H1 (cell line): ENCODE data around the gene RETREG1. TPM values are rescaled to one million over a fixed set of nuclear protein-coding genes. Genes with fewer than 3 reads are reported as not detected.

Source experiments
- CTCF ChIA-PET: fragments of 300-600 bp; sonication (Branson Sonifier 250); formaldehyde crosslinking; loops from one replicate; lab custom pipeline; 2021; ENCODE audit not compliant: partially characterized antibody; lab: Charles Lee
- POLR2A ChIA-PET: fragments of 300-600 bp; sonication (Branson Sonifier 250); formaldehyde crosslinking; loops from one replicate; lab custom pipeline; 2021; ENCODE audit warnings: inconsistent platforms; ENCODE audit not compliant: partially characterized antibody; lab: Charles Lee
- DNase-seq, 2 experiments: peaks; one replicate each; pipeline versions ENCODE4 v3.0.0 to v3.0.0-alpha.2; 2010 to 2022; ENCODE audit warnings: low spot score in 2 of 2, low read depth in 1 of 2, mixed read lengths in 1 of 2
- FAIRE-seq: peaks from 2 replicates; lab custom pipeline; 2011; peaks lifted over from hg19 to GRCh38; lab: Jason Lieb, UNC
- H2AFZ ChIP-seq: 2 replicates; pipeline ENCODE4 v1.8.1; 2012; ENCODE audit warnings: low read length, inconsistent platforms
- H2AK5ac ChIP-seq: 2 replicates; pipeline ENCODE4 v1.6.1; 2013; ENCODE audit warnings: low read depth, low read length
- H2BK120ac ChIP-seq: replicated peaks from 2 replicates; pipeline ENCODE3; 2013; ENCODE audit warnings: low read depth, low read length, inconsistent platforms
- H2BK12ac ChIP-seq: 2 replicates; pipeline ENCODE4 v1.6.1; 2013; ENCODE audit warnings: low read depth, low read length
- H2BK15ac ChIP-seq: 2 replicates; pipeline ENCODE4 v1.6.1; 2013; ENCODE audit warnings: low read length
- H2BK20ac ChIP-seq: 2 replicates; pipeline ENCODE4 v1.6.1; 2013; ENCODE audit warnings: low read length
- H2BK5ac ChIP-seq: 2 replicates; pipeline ENCODE4 v1.6.1; 2013; ENCODE audit warnings: low read depth, low read length
- H3K14ac ChIP-seq: 2 replicates; pipeline ENCODE4 v1.6.1; 2013; ENCODE audit warnings: inconsistent platforms; ENCODE audit not compliant: insufficient read length
- H3K18ac ChIP-seq: 2 replicates; pipeline ENCODE4 v1.6.1; 2013; ENCODE audit warnings: low read length; ENCODE audit errors: extremely low read depth
- H3K23ac ChIP-seq: 2 replicates; pipeline ENCODE4 v1.6.1; 2013; ENCODE audit warnings: inconsistent platforms; ENCODE audit not compliant: insufficient read length
- H3K23me2 ChIP-seq: 2 replicates; pipeline ENCODE4 v1.6.1; 2013; ENCODE audit warnings: low read depth, low read length
- H3K27ac ChIP-seq: 2 replicates; pipeline ENCODE4 v1.6.1; 2011; ENCODE audit warnings: low read depth, low read length, inconsistent platforms
- H3K27me3 ChIP-seq, 4 experiments: replicated peaks in 1 of 4; 1 replicate in 1 of 4; 2 replicates in 3 of 4; pipeline versions ENCODE4 v1.6.1 to v1.8.1; 2011 to 2013; ENCODE audit warnings: low read length in 3 of 4, mild to moderate bottlenecking in 3 of 4, inconsistent platforms in 2 of 4, mixed read lengths in 2 of 4, moderate library complexity in 1 of 4; ENCODE audit not compliant: control insufficient read depth in 3 of 4, insufficient read depth in 3 of 4; ENCODE audit errors: extremely low read depth in 1 of 4
- H3K36me3 ChIP-seq, 4 experiments: 2 replicates each; pipeline versions ENCODE4 v1.6.1 to v1.8.1; 2011 to 2013; ENCODE audit warnings: mild to moderate bottlenecking in 4 of 4, low read length in 3 of 4, moderate library complexity in 2 of 4, control low read depth in 1 of 4, inconsistent platforms in 1 of 4; ENCODE audit not compliant: insufficient read depth in 4 of 4, control insufficient read depth in 2 of 4
- H3K4ac ChIP-seq: replicated peaks from 2 replicates; pipeline ENCODE3; 2013; ENCODE audit warnings: low read length, low read depth, mixed read lengths, inconsistent platforms; ENCODE audit not compliant: insufficient read length
- H3K4me1 ChIP-seq, 4 experiments: replicated peaks in 1 of 4; 1 replicate in 1 of 4; 2 replicates in 3 of 4; pipeline versions ENCODE4 v1.6.1 to v1.8.1; 2011 to 2013; ENCODE audit warnings: low read length in 3 of 4, inconsistent platforms in 2 of 4, mixed read lengths in 1 of 4; ENCODE audit not compliant: insufficient read depth in 4 of 4, control insufficient read depth in 3 of 4
- H3K4me2 ChIP-seq, 2 experiments: 2 replicates each; pipeline versions ENCODE4 v1.6.1 to v1.8.1; 2011 to 2013; ENCODE audit warnings: low read depth in 2 of 2, low read length in 2 of 2, control low read depth in 1 of 2, inconsistent platforms in 1 of 2, mild to moderate bottlenecking in 1 of 2; ENCODE audit not compliant: insufficient read depth in 1 of 2
- H3K4me3 ChIP-seq, 4 experiments: fragments of 200-600, 300-600 bp in 1 of 4; sonication (generic), shearing (Covaris generic), sonication (Bioruptor Twin) in 1 of 4; 2 replicates each; pipeline versions ENCODE4 v1.5.1 to v1.8.1; 2011 to 2016; ENCODE audit warnings: low read length in 4 of 4, low read depth in 3 of 4, control low read depth in 2 of 4, inconsistent platforms in 2 of 4, mild to moderate bottlenecking in 2 of 4, mixed read lengths in 1 of 4, moderate library complexity in 1 of 4; ENCODE audit not compliant: insufficient read depth in 2 of 4; ENCODE audit errors: extremely low read depth in 1 of 4
- H3K56ac ChIP-seq: replicated peaks from 2 replicates; pipeline ENCODE3; 2013; ENCODE audit warnings: low read depth, mild to moderate bottlenecking, mixed read lengths, low read length, inconsistent platforms; ENCODE audit not compliant: insufficient read length
- H3K79me1 ChIP-seq: 2 replicates; pipeline ENCODE4 v1.6.1; 2013; ENCODE audit warnings: low read depth, low read length, control low read depth
- H3K79me2 ChIP-seq, 2 experiments: 2 replicates each; pipeline versions ENCODE4 v1.6.1 to v1.8.1; 2012 to 2013; ENCODE audit warnings: low read length in 2 of 2, mild to moderate bottlenecking in 2 of 2, inconsistent platforms in 1 of 2; ENCODE audit not compliant: insufficient read depth in 2 of 2, control insufficient read depth in 1 of 2
- H3K9ac ChIP-seq, 4 experiments: replicated peaks in 1 of 4; 1 replicate in 1 of 4; 2 replicates in 3 of 4; pipeline versions ENCODE4 v1.6.1 to v1.8.1; 2011 to 2013; ENCODE audit warnings: low read depth in 3 of 4, low read length in 3 of 4, control low read depth in 2 of 4, mild to moderate bottlenecking in 2 of 4, moderate library complexity in 2 of 4, inconsistent platforms in 1 of 4; ENCODE audit errors: extremely low read depth in 1 of 4
- H3K9me3 ChIP-seq, 2 experiments: 2 replicates each; pipeline versions ENCODE4 v1.6.1 to v1.8.1; 2012 to 2013; ENCODE audit warnings: mild to moderate bottlenecking in 2 of 2, moderate library complexity in 2 of 2, control low read depth in 1 of 2, inconsistent platforms in 1 of 2, low read depth in 1 of 2, low read length in 1 of 2, mixed read lengths in 1 of 2; ENCODE audit not compliant: insufficient read depth in 2 of 2
- H4K20me1 ChIP-seq, 2 experiments: replicated peaks in 1 of 2; 2 replicates each; pipeline versions ENCODE3 to v1.8.1; 2011 to 2013; ENCODE audit warnings: inconsistent platforms in 2 of 2, low read length in 2 of 2, mild to moderate bottlenecking in 1 of 2; ENCODE audit not compliant: insufficient read depth in 2 of 2, control insufficient read depth in 1 of 2
- H4K5ac ChIP-seq: 2 replicates; pipeline ENCODE4 v1.6.1; 2013; ENCODE audit warnings: low read length, low read depth, mixed read lengths, inconsistent platforms; ENCODE audit not compliant: insufficient read length
- H4K8ac ChIP-seq: 2 replicates; pipeline ENCODE4 v1.8.0; 2013; ENCODE audit warnings: mild to moderate bottlenecking, moderate library complexity, low read length, inconsistent platforms; ENCODE audit not compliant: insufficient read depth; ENCODE audit errors: extremely low read depth
- H4K91ac ChIP-seq: replicated peaks from 2 replicates; pipeline ENCODE3; 2013; ENCODE audit warnings: low read length, mixed read lengths, inconsistent platforms; ENCODE audit not compliant: insufficient read length
- ASH2L ChIP-seq: fragments of 200-600, 300-600 bp; sonication (generic); IDR thresholded peaks from one replicate; pipeline ENCODE4 v1.7.1; 2017; ENCODE audit warnings: low read length
- ATF3 ChIP-seq: IDR thresholded peaks from 2 replicates; pipeline ENCODE4 v1.6.1; 2011; ENCODE audit warnings: low read depth, mild to moderate bottlenecking, low read length; ENCODE audit not compliant: insufficient read depth
- JUN ChIP-seq: IDR thresholded peaks from 2 replicates; pipeline ENCODE4 v1.6.1; 2011; ENCODE audit warnings: low read depth, mild to moderate bottlenecking, improper control_type of control experiment, low read length
- JUND ChIP-seq: IDR thresholded peaks from 2 replicates; pipeline ENCODE4 v1.6.1; 2011; ENCODE audit warnings: mild to moderate bottlenecking, improper control_type of control experiment, low read length
- POU5F1 ChIP-seq: IDR thresholded peaks from 2 replicates; pipeline ENCODE4 v1.6.1; 2011; ENCODE audit warnings: low read depth, mild to moderate bottlenecking, low read length, moderate library complexity
- SRF ChIP-seq: IDR thresholded peaks from 2 replicates; pipeline ENCODE4 v1.6.1; 2011; ENCODE audit warnings: mild to moderate bottlenecking, low read depth, low read length, moderate library complexity
- TEAD4 ChIP-seq: IDR thresholded peaks from 2 replicates; pipeline ENCODE4 v1.6.1; 2012; ENCODE audit warnings: low read depth, low read length, inconsistent platforms, mixed read lengths
- USF2 ChIP-seq: IDR thresholded peaks from 2 replicates; pipeline ENCODE4 v1.6.1; 2011; ENCODE audit warnings: low read length, improper control_type of control experiment
- WGBS, 2 experiments: shearing (Covaris generic) in 1 of 2; methylation state at CpG; one replicate each; pipeline versions ENCODE4 v1.1.6 to v1.1.7; 2013 to 2015; ENCODE audit warnings: low lambda C conversion rate in 2 of 2, mixed read lengths in 2 of 2, inconsistent platforms in 1 of 2, low coverage in 1 of 2, missing lambda C conversion rate in 1 of 2; ENCODE audit not compliant: insufficient replicate concordance in 2 of 2, insufficient coverage in 1 of 2, insufficient read length in 1 of 2; ENCODE audit errors: extremely low coverage in 1 of 2, missing lambda C conversion rate in 1 of 2; 5-methylcytosine and 5-hydroxymethylcytosine counted together
- polyA plus RNA-seq, 7 experiments: library from polyadenylated mRNA; depleted of rRNA in 3 of 7; stranded (reverse) in 5 of 7; unstranded in 2 of 7; fragments of >200 nt in 5 of 7; fragments of 200-250 nt in 2 of 7; gene quantifications; 1 replicate in 5 of 7; 2 replicates in 1 of 7; 4 replicates in 1 of 7; pipeline versions ENCODE4 v1.2.1 to v1.2.3, GENCODE V29; 2011 to 2013; ENCODE audit warnings: missing spikeins in 2 of 7, mixed read lengths in 2 of 7
- total RNA-seq: library from RNA; stranded (reverse); fragmentation: NEBNext Ultra II Directional; extraction: Animal tissue kit (Norgen Biotek cat#: 25700); gene quantifications from 2 replicates; pipeline ENCODE4 v1.2.1, GENCODE V29; 2021

The RETREG1 gene
- total and polyA plus RNA-seq, 2 of the 8 experiments (the other 6 are each of a cell fraction or from before 2014, with no cell fraction given): 0.62 to 1.9 TPM

GRCh38 chr5:16471387-16471786, 145.4 kb downstream of the RETREG1 start:
- Histone ChIP-seq H2AFZ (no peak overlapping the region), H3K4me1 (peaks cover 0 to 3% (median 0%) of the 10 kb centered on the region in 4 experiments; a peak in 3 of 7 replicates), H3K27me3 (no peaks in the 10 kb centered on the region; a peak in 1 of 7 replicates), H3K9me3 (no peaks in the 10 kb centered on the region), H3K23ac (no peak overlapping the region), H3K14ac (no peak overlapping the region), H2BK12ac (no peak overlapping the region), H3K18ac (no peak overlapping the region), H3K79me1 (no peaks in the 10 kb centered on the region; the same call in 1 of the 2 replicates), H3K4ac (no peak overlapping the region), H2BK15ac (no peak overlapping the region), H3K9ac (no peak overlapping the region), H3K79me2 (peaks cover 0 to 9% of the 10 kb centered on the region in 2 experiments; a peak in 1 of 4 replicates), H2BK5ac (no peak overlapping the region), H2AK5ac (no peak overlapping the region), H3K36me3 (no peaks in the 10 kb centered on the region), H3K27ac (no peak overlapping the region), H4K8ac (no peak overlapping the region), H3K56ac (no peak overlapping the region), H3K23me2 (no peaks in the 10 kb centered on the region; the same call in 1 of the 2 replicates), H3K4me2 (no peak overlapping the region), H2BK20ac (no peak overlapping the region), H4K5ac (no peak overlapping the region), H4K20me1 (peaks cover 0 to 2% of the 10 kb centered on the region in 2 experiments), H2BK120ac (no peak overlapping the region), H3K4me3 (no peak overlapping the region), H4K91ac (no peak overlapping the region)
- POLR2A ChIA-PET: no interaction called here
- DNase-seq (no peak), FAIRE-seq (no peak)
- CTCF ChIA-PET: interaction anchor here (1.1 to 1.5 kb wide), 2 partner anchors 17 to 81 kb away, joined by 3 read pairs; no protein-coding TSS in a partner anchor
- TF ChIP-seq SRF: no peak
- no peak for TF ChIP-seq JUND
- no peak for TF ChIP-seq JUN
- TF ChIP-seq ATF3: no peak
- TF ChIP-seq POU5F1: no peak
- TF ChIP-seq ASH2L: no peak
- TF ChIP-seq TEAD4: no peak
- no peak for TF ChIP-seq USF2
- WGBS, 2 experiments: 78% methylated on average over 3 of the region's 3 CpGs; no CpG with 5 or more reads in 1 of the 2 experiments
